B cell (primary cell): ENCODE results near the gene NTN1. TPM values are rescaled to one million over a fixed set of nuclear protein-coding genes. Genes with fewer than 3 reads are reported as not detected.
"Not testable (repeated sequence)": the region's sequence is repeated elsewhere in the genome, so short reads cannot be mapped to it uniquely, and the experiment has no call there.

Source experiments
- ATAC-seq: fragments of 200-7000 bp; cut with Tn5 transposase; one replicate; pipeline ENCODE4 v1.10.0; 2021; ENCODE audit warnings: low read depth, mild to moderate bottlenecking, moderate number of reproducible peaks, moderate library complexity
- CTCF ChIA-PET: fragments of 350-600 bp; sonication (Branson Sonifier 250); formaldehyde crosslinking; loops from one replicate; lab custom pipeline; 2021; ENCODE audit warnings: antibody characterized with exemption, inconsistent platforms; lab: Charles Lee
- POLR2A ChIA-PET: fragments of 350-600 bp; sonication (Branson Sonifier 250); formaldehyde crosslinking; loops from one replicate; lab custom pipeline; 2021; ENCODE audit warnings: antibody characterized with exemption; lab: Charles Lee
- DNase-seq: peaks from one replicate; pipeline ENCODE4 v3.0.0; 2013
- H2AFZ ChIP-seq: 2 replicates; pipeline ENCODE4 v1.6.1; 2012; ENCODE audit warnings: mild to moderate bottlenecking, low read depth, low read length; ENCODE audit not compliant: insufficient read depth, poor library complexity, severe bottlenecking
- H3K27ac ChIP-seq, 2 donors: 1 replicate in 1 of 2; 2 replicates in 1 of 2; pipeline ENCODE4 v1.5.1; 2012 to 2013; ENCODE audit warnings: low read length in 2 of 2, mild to moderate bottlenecking in 2 of 2, moderate library complexity in 1 of 2
- H3K27me3 ChIP-seq, 4 experiments: fragments of 200-600 bp in 1 of 4; sonication (generic) in 1 of 4; replicated peaks in 1 of 4; 1 replicate in 2 of 4; 2 replicates in 2 of 4; pipeline versions ENCODE4 v1.6.1 to v1.7.0; 2013 to 2016; ENCODE audit warnings: low read length in 3 of 4, mild to moderate bottlenecking in 2 of 4, mixed read lengths in 1 of 4, moderate library complexity in 1 of 4; ENCODE audit not compliant: insufficient read depth in 4 of 4, control insufficient read depth in 3 of 4; ENCODE audit errors: control extremely low read depth in 1 of 4
- H3K36me3 ChIP-seq, 2 experiments: replicated peaks in 1 of 2; 1 replicate in 1 of 2; 2 replicates in 1 of 2; pipeline versions ENCODE4 v1.6.1 to v1.7.1; 2013; ENCODE audit warnings: low read length in 1 of 2; ENCODE audit not compliant: insufficient read depth in 2 of 2, control insufficient read depth in 1 of 2; ENCODE audit errors: control extremely low read depth in 1 of 2, extremely low read depth in 1 of 2
- H3K4me1 ChIP-seq, 2 donors: fragments of 200-600 bp in 1 of 2; sonication (generic) in 1 of 2; 1 replicate in 1 of 2; 2 replicates in 1 of 2; pipeline versions ENCODE4 v1.5.1 to v1.6.1; 2013 to 2017; ENCODE audit warnings: low read length in 2 of 2; ENCODE audit not compliant: control insufficient read depth in 2 of 2, insufficient read depth in 2 of 2
- H3K4me2 ChIP-seq: replicated peaks from 2 replicates; pipeline ENCODE3; 2012; ENCODE audit warnings: mild to moderate bottlenecking, low read depth, low read length; ENCODE audit not compliant: poor library complexity, severe bottlenecking
- H3K4me3 ChIP-seq, 5 experiments: fragments of 200-600 bp in 1 of 5; sonication (generic) in 1 of 5; 1 replicate in 3 of 5; 2 replicates in 2 of 5; pipeline versions ENCODE4 v1.5.1 to v1.7.0; 2011 to 2016; ENCODE audit warnings: low read length in 4 of 5, mild to moderate bottlenecking in 4 of 5, low read depth in 2 of 5, control low read depth in 1 of 5, moderate library complexity in 1 of 5; ENCODE audit not compliant: insufficient read depth in 1 of 5; ENCODE audit errors: control extremely low read depth in 1 of 5, extremely low read depth in 1 of 5
- H3K79me2 ChIP-seq: fragments of 200-600 bp; sonication (generic); one replicate; pipeline ENCODE4 v1.6.0; 2016; ENCODE audit warnings: low read length; ENCODE audit not compliant: control insufficient read depth, insufficient read depth
- H3K9ac ChIP-seq: fragments of 200-600 bp; sonication (generic); 2 replicates; pipeline ENCODE4 v1.6.1; 2017; ENCODE audit warnings: mild to moderate bottlenecking, low read length, moderate library complexity
- H3K9me3 ChIP-seq, 3 donors: one replicate each; pipeline versions ENCODE4 v1.6.1 to v1.7.1; 2013; ENCODE audit warnings: low read length in 2 of 3; ENCODE audit not compliant: control insufficient read depth in 2 of 3, insufficient read depth in 1 of 3; ENCODE audit errors: control extremely low read depth in 1 of 3
- H4K20me1 ChIP-seq: 2 replicates; pipeline ENCODE4 v1.6.0; 2012; ENCODE audit warnings: mild to moderate bottlenecking, low read length; ENCODE audit not compliant: insufficient read depth, control insufficient read depth, poor library complexity, severe bottlenecking
- H3K27ac Mint-ChIP-seq: one replicate; pipeline ENCODE4 v1.8.0; 2021; ENCODE audit warnings: mixed read lengths
- H3K27me3 Mint-ChIP-seq: one replicate; pipeline ENCODE4 v1.8.0; 2021; ENCODE audit warnings: mixed read lengths
- H3K4me1 Mint-ChIP-seq: one replicate; pipeline ENCODE4 v1.8.0; 2021; ENCODE audit warnings: mixed read lengths
- H3K4me3 Mint-ChIP-seq: one replicate; pipeline ENCODE4 v1.8.0; 2021; ENCODE audit warnings: mixed read lengths
- H3K9me3 Mint-ChIP-seq: one replicate; pipeline ENCODE4 v1.8.0; 2022; ENCODE audit warnings: mixed read lengths; ENCODE audit not compliant: insufficient read depth
- CTCF ChIP-seq: fragments of 200-600 bp; IDR thresholded peaks from one replicate; pipeline ENCODE4 v1.8.0; 2022; ENCODE audit warnings: antibody characterized with exemption, mild to moderate bottlenecking
- EZH2 ChIP-seq: IDR thresholded peaks from 2 replicates; pipeline ENCODE4 v1.6.1; 2012; ENCODE audit warnings: borderline replicate concordance, low read depth, mild to moderate bottlenecking, moderate library complexity, low read length; ENCODE audit not compliant: insufficient read depth, poor library complexity, severe bottlenecking
- WGBS: methylation state at CpG from one replicate; pipeline ENCODE4 v1.1.5; 2013; ENCODE audit warnings: missing lambda C conversion rate; ENCODE audit not compliant: insufficient coverage; 5-methylcytosine and 5-hydroxymethylcytosine counted together
- intact Hi-C: fragments of 100-400 bp; cut with micrococcal nuclease; formaldehyde crosslinking; loops from one replicate; pipeline ENCODE4 v1.10.0; 2022
- polyA plus RNA-seq: library from polyadenylated mRNA; depleted of rRNA; stranded (reverse); fragments of >200 nt; gene quantifications from 2 replicates; pipeline ENCODE4 v1.2.3, GENCODE V29; 2012
- total RNA-seq, 2 donors: library from RNA; stranded (reverse); fragments of 120-200 nt in 1 of 2; gene quantifications; 1 replicate in 1 of 2; 2 replicates in 1 of 2; pipeline versions ENCODE4 v1.2.3 to v1.2.4, GENCODE V29; 2013 to 2022

NTN1 gene
- total and polyA plus RNA-seq, 2 donors (not counting 1 experiment from before 2014, with no cell fraction given): 0.10 to 0.25 TPM

GRCh38 chr17:8979715-8980114, 41.6 kb upstream of the NTN1 start:
- H3K27ac ChIP-seq: no peak overlapping the region
- POLR2A ChIA-PET: no interaction called here

GRCh38 chr17:8981443-8981842, 39.9 kb upstream of the NTN1 start:
- Histone ChIP-seq H3K4me2 (no peak overlapping the region), H4K20me1 (no peaks in the 10 kb centered on the region), H3K27me3 (no peaks in the 10 kb centered on the region), H3K4me3 (no peak overlapping the region), H2AFZ (no peak overlapping the region), H3K79me2 (no peaks in the 10 kb centered on the region), H3K4me1 (peaks cover 14 to 17% of the 10 kb centered on the region in 2 donors), H3K36me3 (no peaks in the 10 kb centered on the region), H3K9ac (no peak overlapping the region), H3K27ac (no peak overlapping the region), H3K9me3 (peaks cover 0 to 9% (median 3%) of the 10 kb centered on the region in 3 donors)
- ChIA-PET CTCF (interaction anchor here (1.0 to 1.9 kb wide), 3 partner anchors 14 to 87 kb away, joined by 3 to 6 read pairs (median 5); no protein-coding TSS in a partner anchor), POLR2A (no interaction called here)
- H3K27ac Mint-ChIP-seq: no peak overlapping the region
- no peak for DNase-seq
- no peak for ATAC-seq
- H3K4me3 Mint-ChIP-seq: no peak overlapping the region
- intact Hi-C loops: loop anchor here (10.0 kb wide), 1 partner anchor 47 kb away; no protein-coding TSS in a partner anchor
- TF ChIP-seq EZH2: no peak
- TF ChIP-seq CTCF: no peak
- H3K9me3 Mint-ChIP-seq: no peaks in the 10 kb centered on the region
- peaks cover 14% of the 10 kb centered on the region for H3K4me1 Mint-ChIP-seq
- no CpG with 5 or more reads among the region's 2 CpGs for WGBS
- H3K27me3 Mint-ChIP-seq: no peaks in the 10 kb centered on the region

More at GRCh38 chr17:8979715-8980114, 41.6 kb upstream of the NTN1 start:
- Histone ChIP-seq H4K20me1 (no peaks in the 10 kb centered on the region), H3K79me2 (no peaks in the 10 kb centered on the region), H3K36me3 (no peaks in the 10 kb centered on the region), H3K27me3 (no peaks in the 10 kb centered on the region), H3K4me3 (no peak overlapping the region), H2AFZ (no peak overlapping the region), H3K9me3 (no peaks in the 10 kb centered on the region), H3K9ac (no peak overlapping the region), H3K4me2 (no peak overlapping the region), H3K4me1 (peaks cover 0 to under 1% of the 10 kb centered on the region in 2 donors)
- Mint-ChIP-seq H3K4me1 (no peaks in the 10 kb centered on the region), H3K27me3 (no peaks in the 10 kb centered on the region), H3K9me3 (no peaks in the 10 kb centered on the region), H3K27ac (no peak overlapping the region), H3K4me3 (no peak overlapping the region)
- TF ChIP-seq EZH2 (no peak), CTCF (no peak)
- DNase-seq (no peak), ATAC-seq (no peak)
- intact Hi-C loops: loop anchor here (10.0 kb wide), 1 partner anchor 45 kb away; no protein-coding TSS in a partner anchor
- CTCF ChIA-PET: interaction anchor here (1.5 kb wide), 1 partner anchor 16 kb away, joined by 5 read pairs; no protein-coding TSS in a partner anchor

DNA sequence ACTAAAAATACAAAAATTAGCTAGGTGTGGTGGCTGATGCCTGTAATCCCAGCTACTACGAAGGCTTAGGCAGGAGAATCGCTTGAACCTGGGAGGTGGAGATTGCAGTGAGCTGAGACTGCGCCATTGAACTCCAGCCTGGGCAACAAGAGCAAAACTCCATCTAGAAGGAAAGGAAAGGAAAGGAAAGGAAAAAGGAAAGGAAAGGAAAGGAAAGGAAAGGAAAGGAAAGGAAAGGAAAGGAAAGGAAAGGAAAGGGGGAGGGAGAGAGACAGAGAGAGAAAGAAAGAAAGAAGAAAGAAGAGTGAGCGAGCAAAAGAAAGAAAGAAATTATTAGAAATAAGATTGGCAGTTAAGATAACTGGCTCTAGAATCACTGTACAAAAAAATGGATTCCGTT, 37.1 kb upstream of the NTN1 start:
- POLR2A ChIA-PET, H3K9me3 Mint-ChIP-seq: not testable (repeated sequence)
- CTCF ChIA-PET: interaction anchor here (1.7 kb wide), 1 partner anchor 9 kb away, joined by 4 read pairs; no protein-coding TSS in a partner anchor

More for the DNA sequence above, 37.1 kb upstream of the NTN1 start:
- H3K9me3 ChIP-seq, H3K4me3 Mint-ChIP-seq, H3K27ac ChIP-seq, ATAC-seq, H3K79me2 ChIP-seq, H2AFZ ChIP-seq, DNase-seq, H3K36me3 ChIP-seq, H3K27me3 ChIP-seq, H3K27me3 Mint-ChIP-seq, H3K9ac ChIP-seq, H4K20me1 ChIP-seq, H3K4me2 ChIP-seq, H3K4me3 ChIP-seq, H3K27ac Mint-ChIP-seq: not testable (repeated sequence)
- H3K4me1 Mint-ChIP-seq: peaks cover 14% of the 10 kb centered on the region
- intact Hi-C loops: loop anchor here (10.0 kb wide), 1 partner anchor 49 kb away; no protein-coding TSS in a partner anchor
- WGBS: 93% methylated on average over 3 of the region's 5 CpGs
- H3K4me1 ChIP-seq: peaks cover 14 to 17% of the 10 kb centered on the region in 2 donors
